HG03442 (cell line): ENCODE measurements around the gene CNTN1.

ENCODE experiments used
- ATAC-seq: cut with Tn5 transposase; IDR thresholded peaks from one replicate; pipeline ENCODE4 v1.9.1; 2021; ENCODE audit warnings: mild to moderate bottlenecking, moderate library complexity; ENCODE audit not compliant: unreplicated experiment

Gene CNTN1

GRCh38 chr12:41100572-41100971, 408.3 kb downstream of the CNTN1 start:
- ATAC-seq: no peak

- ATAC-seq: no peak
Observed at GRCh38 chr12:41101806-41102205, 409.6 kb downstream of the CNTN1 start.

- no peak for ATAC-seq
Observed at GRCh38 chr12:41103614-41104013, 411.4 kb downstream of the CNTN1 start.

- ATAC-seq: no peak
Observed at GRCh38 chr12:41106315-41106714, 414.1 kb downstream of the CNTN1 start.

GRCh38 chr12:41108032-41108431, 415.8 kb downstream of the CNTN1 start:
- ATAC-seq: no peak

- ATAC-seq: no peak
Observed at GRCh38 chr12:41112903-41113302, 420.7 kb downstream of the CNTN1 start.

GRCh38 chr12:41120211-41120610, 428.0 kb downstream of the CNTN1 start:
- no peak for ATAC-seq

- no peak for ATAC-seq
Observed at GRCh38 chr12:41121374-41121773, 429.1 kb downstream of the CNTN1 start.
